ENCODE data around the gene SYNGR4. TPM values are rescaled to one million over a fixed set of nuclear protein-coding genes. Genes with fewer than 3 reads are reported as not detected.

Gene SYNGR4
- total RNA-seq, 1 experiment from 2014 or later = 0.32 TPM

GRCh38 chr19:48355365-48355954 is 8.7 kb upstream of the SYNGR4 start:
- Histone ChIP-seq H3K36me3 (ENCODE audit: control insufficient read depth, insufficient read depth, low read length) (no peaks in the 10 kb centered on the region), H3K4me1 (peaks cover 30% of the 10 kb centered on the region), H3K4me3 (ENCODE audit: low read depth, low read length) (no peak overlapping the region), H3K27me3 (replicated peaks; ENCODE audit: control insufficient read depth, insufficient read depth, low read length) (no peaks in the 10 kb centered on the region), H3K9me3 (no peaks in the 10 kb centered on the region)
- ChIA-PET CTCF (interaction anchor here (0.7 to 2.8 kb wide), 6 partner anchors 8 to 90 kb away, joined by 3 to 14 read pairs (median 4); partner anchors contain the start of genes GRWD1, SYNGR4 and TMEM143), POLR2A (interaction anchor here (0.5 to 2.3 kb wide), 5 partner anchors 8 to 199 kb away, joined by 4 to 50 read pairs (median 6); partner anchors contain the start of genes SYNGR4 and TMEM143)
- Mint-ChIP-seq H3K4me3 (ENCODE audit: unreplicated experiment) (peak overlapping the region; percentile 62), H3K27ac (ENCODE audit: unreplicated experiment) (peak overlapping the region; percentile 97), H3K9me3 (ENCODE audit: unreplicated experiment) (no peaks in the 10 kb centered on the region), H3K27me3 (ENCODE audit: insufficient read depth, unreplicated experiment) (no peaks in the 10 kb centered on the region), H3K36me3 (ENCODE audit: insufficient read depth, unreplicated experiment) (peaks cover 37% of the 10 kb centered on the region), H3K4me1 (ENCODE audit: low read depth, unreplicated experiment) (peaks cover 41% of the 10 kb centered on the region)
- no peak for TF ChIP-seq CTCF (IDR thresholded peaks at IDR 0.05; ENCODE audit: insufficient read depth in 1 of 2, low read depth in 1 of 2, low read length in 1 of 2, severe bottlenecking in 1 of 2, unreplicated experiment in 1 of 2)
- BruUV-seq (replicated peaks) = no TSS peak
- peak; percentile 86 to 92 for DNase-seq
- intact Hi-C loops (cut with micrococcal nuclease; ENCODE audit: unreplicated experiment) = no loop called here

- Mint-ChIP-seq H3K9me3 (ENCODE audit: unreplicated experiment) (no peaks in the 10 kb centered on the region), H3K36me3 (ENCODE audit: insufficient read depth, unreplicated experiment) (peaks cover 54% of the 10 kb centered on the region), H3K4me1 (ENCODE audit: low read depth, unreplicated experiment) (peaks cover 25% of the 10 kb centered on the region), H3K27ac (ENCODE audit: unreplicated experiment) (peak overlapping the region; percentile 93), H3K4me3 (ENCODE audit: unreplicated experiment) (no peak overlapping the region), H3K27me3 (ENCODE audit: insufficient read depth, unreplicated experiment) (no peaks in the 10 kb centered on the region)
- POLR2A ChIA-PET = no interaction called here
- Histone ChIP-seq H3K4me3 (ENCODE audit: low read depth, low read length) (no peak overlapping the region), H3K9me3 (no peaks in the 10 kb centered on the region), H3K36me3 (ENCODE audit: control insufficient read depth, insufficient read depth, low read length) (no peaks in the 10 kb centered on the region), H3K27me3 (replicated peaks; ENCODE audit: control insufficient read depth, insufficient read depth, low read length) (no peaks in the 10 kb centered on the region), H3K4me1 (peaks cover 21% of the 10 kb centered on the region)
- intact Hi-C loops (cut with micrococcal nuclease; ENCODE audit: unreplicated experiment) = no loop called here
- TF ChIP-seq CTCF (IDR thresholded peaks at IDR 0.05; ENCODE audit: insufficient read depth in 1 of 2, low read depth in 1 of 2, low read length in 1 of 2, severe bottlenecking in 1 of 2, unreplicated experiment in 1 of 2) = no peak
- BruUV-seq (replicated peaks) = no TSS peak
- CTCF ChIA-PET = no interaction called here
- no peak for DNase-seq
Observed at GRCh38 chr19:48359123-48359522, 5.0 kb upstream of the SYNGR4 start.

- intact Hi-C loops (cut with micrococcal nuclease; ENCODE audit: unreplicated experiment) = loop anchor here (5.0 kb wide), 1 partner anchor 40 kb away; a partner anchor contains a TSS
Observed at GRCh38 chr19:48361912-48362311, 2.3 kb upstream of the SYNGR4 start.

More at GRCh38 chr19:48361912-48362311, 2.3 kb upstream of the SYNGR4 start:
- no peak for DNase-seq
- peaks cover 43% of the 10 kb centered on the region for H3K36me3 Mint-ChIP-seq (ENCODE audit: insufficient read depth, unreplicated experiment)
- ChIA-PET POLR2A (no interaction called here), CTCF (interaction anchor here (1.1 to 2.9 kb wide), 2 partner anchors 29 to 84 kb away, joined by 8 to 41 read pairs; partner anchors contain the start of gene GRWD1)
- Histone ChIP-seq H3K4me3 (ENCODE audit: low read depth, low read length) (no peak overlapping the region), H3K4me1 (peaks cover 6% of the 10 kb centered on the region; the same call in 1 of the 2 replicates), H3K27me3 (replicated peaks; ENCODE audit: control insufficient read depth, insufficient read depth, low read length) (no peaks in the 10 kb centered on the region), H3K9me3 (no peaks in the 10 kb centered on the region), H3K36me3 (ENCODE audit: control insufficient read depth, insufficient read depth, low read length) (no peaks in the 10 kb centered on the region)
- peaks cover 21% of the 10 kb centered on the region for H3K4me1 Mint-ChIP-seq (ENCODE audit: low read depth, unreplicated experiment)
- H3K27me3 Mint-ChIP-seq (ENCODE audit: insufficient read depth, unreplicated experiment) = no peaks in the 10 kb centered on the region
- TF ChIP-seq CTCF (IDR thresholded peaks at IDR 0.05; ENCODE audit: insufficient read depth in 1 of 2, low read depth in 1 of 2, low read length in 1 of 2, severe bottlenecking in 1 of 2, unreplicated experiment in 1 of 2) = no peak
- no peak overlapping the region for H3K27ac Mint-ChIP-seq (ENCODE audit: unreplicated experiment)
- BruUV-seq (replicated peaks) = no TSS peak
- no peak overlapping the region for H3K4me3 Mint-ChIP-seq (ENCODE audit: unreplicated experiment)
- H3K9me3 Mint-ChIP-seq (ENCODE audit: unreplicated experiment) = no peaks in the 10 kb centered on the region
